HG03521 (cell line): ENCODE data around the gene GFOD1.
A peak's percentile ranks its signal among the peaks of the same experiment; 100 is the strongest.
"Not testable (repeated sequence)": the region's sequence is repeated elsewhere in the genome, so short reads cannot be mapped to it uniquely, and the experiment has no call there.

ENCODE experiments used
- ATAC-seq: cut with Tn5 transposase; IDR thresholded peaks from one replicate; pipeline ENCODE4 v1.9.1; 2021; ENCODE audit warnings: mild to moderate bottlenecking, moderate library complexity; ENCODE audit not compliant: unreplicated experiment

Gene GFOD1

DNA sequence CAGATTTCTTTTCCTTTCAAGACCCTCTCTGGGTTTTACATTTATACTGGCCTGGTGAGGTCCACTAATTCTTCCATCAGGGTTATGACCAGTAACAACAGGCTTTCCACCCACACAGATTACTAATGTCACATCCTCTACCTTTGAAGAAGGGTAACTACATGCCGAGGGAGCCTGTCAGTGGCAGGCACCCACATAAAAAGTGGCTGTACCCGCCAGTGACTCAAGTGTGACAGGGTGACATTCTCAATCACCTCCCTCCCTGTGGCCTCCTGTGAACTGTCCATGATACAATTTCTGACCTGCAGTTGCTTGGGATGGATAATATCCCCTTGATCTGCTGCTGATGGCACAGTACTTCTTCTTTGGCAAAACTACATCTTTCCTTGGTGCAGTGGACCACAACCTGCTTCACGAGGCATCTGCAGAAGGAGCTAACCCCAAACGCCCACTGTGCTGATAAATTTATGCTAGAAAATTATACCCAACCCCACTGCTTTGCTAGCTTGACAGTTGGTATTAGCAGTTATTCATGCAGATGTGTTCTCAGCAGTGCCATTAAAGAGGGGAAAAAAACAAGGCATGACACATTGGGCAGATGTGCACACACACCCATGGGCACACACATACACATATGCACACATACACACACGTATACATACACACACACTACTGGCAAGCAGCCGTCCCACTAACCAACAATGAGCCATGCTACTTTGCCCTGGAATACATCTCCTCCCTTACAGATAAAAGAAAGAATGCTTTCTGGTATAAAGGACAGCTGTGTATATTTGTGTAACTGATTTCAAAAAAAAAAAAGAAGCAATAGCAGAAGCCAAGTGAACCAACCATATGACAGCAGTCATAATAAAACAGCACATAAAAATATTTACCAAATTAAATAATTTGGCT is 20.8 kb downstream of the GFOD1 start:
- ATAC-seq: no peak

DNA sequence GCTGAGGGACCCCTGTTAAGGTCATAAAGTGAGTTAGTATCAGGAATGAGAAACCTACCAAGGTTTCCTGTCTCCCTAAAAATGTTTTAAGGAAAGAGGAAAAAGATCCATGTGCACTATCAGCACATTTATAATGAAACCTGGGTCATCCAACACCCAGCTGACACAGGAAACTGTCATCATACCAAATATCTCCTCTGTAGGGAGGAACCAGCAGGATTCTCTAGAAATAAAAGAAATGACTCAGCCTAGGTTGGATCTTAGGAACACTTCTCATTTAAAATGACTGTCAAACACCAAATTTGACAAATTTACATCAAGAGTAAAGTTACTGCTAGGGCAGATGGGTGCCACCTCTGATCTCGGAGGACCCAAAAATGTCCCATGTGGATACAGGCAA is 21.7 kb downstream of the GFOD1 start:
- no peak for ATAC-seq

DNA sequence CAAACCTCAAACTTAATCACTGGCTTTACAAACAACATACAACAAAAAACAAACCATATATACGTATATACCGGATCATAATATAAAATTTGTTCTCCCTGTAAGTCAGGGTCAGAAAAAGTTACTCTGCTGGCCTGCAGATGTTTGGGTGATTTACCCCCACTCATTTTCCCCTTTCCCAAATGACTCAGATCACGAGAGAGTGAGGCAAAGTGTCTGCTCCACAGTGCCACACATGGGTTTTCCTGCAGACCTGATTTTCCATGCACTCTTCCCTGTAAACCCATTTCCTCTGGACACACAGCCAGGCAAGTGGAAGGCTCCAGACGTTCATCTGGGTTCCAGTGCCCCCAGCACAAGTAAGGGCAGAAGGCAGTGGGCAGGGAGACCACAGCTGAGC is 23.5 kb downstream of the GFOD1 start:
- ATAC-seq: no peak

DNA sequence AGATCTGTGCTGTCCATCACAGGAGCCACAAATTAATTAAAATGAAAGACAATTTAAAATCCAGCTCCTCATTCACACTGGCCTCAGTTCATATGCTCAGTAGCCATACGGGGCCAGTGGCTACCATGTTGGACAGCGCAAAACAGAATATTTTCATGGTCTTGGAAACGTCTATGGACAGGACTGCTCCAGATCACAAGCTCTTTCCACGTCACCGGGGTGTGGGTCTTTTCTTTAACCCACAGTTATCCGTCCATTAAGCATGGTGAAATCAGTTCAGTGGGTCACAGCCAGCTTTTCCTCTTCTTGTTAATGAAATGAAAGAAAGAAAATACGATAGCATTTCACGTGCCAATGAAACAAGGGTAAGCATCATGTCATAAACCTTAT is 24.1 kb downstream of the GFOD1 start:
- ATAC-seq: no peak

DNA sequence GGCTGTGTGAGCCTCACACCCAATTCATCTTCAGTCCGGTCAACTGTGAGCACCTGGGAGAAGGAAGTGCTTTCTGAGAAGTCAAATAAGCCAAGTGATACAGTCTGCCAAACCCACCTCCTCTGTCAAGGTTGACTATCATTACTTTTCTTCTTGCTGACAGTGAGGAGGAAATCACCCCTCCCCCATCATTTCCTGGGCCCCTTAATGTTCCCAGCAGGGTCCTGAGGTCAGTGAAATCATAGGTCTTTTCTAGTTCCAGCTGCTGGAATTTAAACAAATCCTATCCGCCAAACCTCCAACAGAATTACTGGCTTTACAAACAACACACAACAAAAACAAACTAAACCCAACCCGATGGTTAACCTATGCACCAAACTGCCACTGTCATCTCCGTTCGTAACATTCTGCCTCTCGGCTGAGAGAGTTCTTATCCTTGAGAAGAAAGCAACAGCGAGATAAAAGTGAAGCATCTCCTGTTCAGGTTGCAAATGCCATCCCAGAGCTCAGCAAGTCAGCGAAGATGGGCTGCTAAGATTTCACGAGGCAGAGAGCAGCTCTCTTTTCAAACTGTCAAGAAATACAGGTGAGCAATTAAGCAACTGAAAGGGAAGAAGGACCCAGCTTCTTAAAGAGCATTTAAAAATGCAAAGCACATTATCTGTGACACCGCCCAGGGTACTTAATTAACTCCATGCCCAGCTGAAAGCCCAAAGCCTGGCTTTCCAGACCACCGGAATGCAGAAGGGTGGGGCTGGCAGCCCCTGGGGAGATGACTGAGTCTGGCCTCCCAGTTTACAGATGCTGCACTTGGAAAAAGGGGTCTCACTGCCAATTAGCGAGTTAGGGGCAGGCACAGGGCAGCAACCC is 24.7 kb downstream of the GFOD1 start:
- no peak for ATAC-seq

DNA sequence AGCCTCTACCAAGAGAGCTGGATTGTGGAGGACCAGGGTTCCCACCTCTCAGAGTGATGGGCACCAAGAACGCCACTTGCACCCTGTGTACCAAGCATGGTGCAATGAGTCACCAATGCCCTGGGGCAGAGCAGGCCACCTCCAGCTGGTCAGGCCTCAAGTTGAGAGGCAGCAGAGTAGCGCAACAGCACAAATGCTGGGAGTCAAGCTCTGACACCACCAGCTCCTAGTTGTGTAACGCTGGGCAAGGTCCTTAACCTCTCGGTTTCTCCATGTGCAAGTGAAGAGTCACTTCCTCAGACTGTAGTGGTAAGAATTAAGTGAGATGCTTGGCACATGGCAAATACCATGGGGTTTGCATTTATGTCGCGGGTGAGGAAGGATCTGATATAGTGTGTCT is 25.6 kb downstream of the GFOD1 start:
- ATAC-seq: no peak

DNA sequence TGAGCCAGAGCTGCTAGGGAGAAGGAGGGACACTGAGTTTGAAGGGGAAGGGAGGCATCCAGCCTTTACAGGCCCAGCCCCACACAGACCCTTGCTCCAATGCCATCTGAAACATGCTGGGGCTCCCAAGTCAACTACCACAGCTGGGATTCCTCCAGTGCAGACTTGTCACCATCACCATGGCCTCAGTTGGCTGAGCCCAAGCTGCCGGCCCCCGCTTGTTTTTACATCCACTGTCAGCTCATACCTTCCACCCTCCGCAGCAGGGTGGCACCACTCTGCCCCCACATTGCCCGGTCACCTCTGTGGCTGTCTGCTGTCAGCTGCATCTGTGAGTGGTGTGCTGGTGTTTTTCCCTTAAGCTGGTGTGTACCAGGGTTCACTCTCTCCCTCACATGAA is 26.1 kb downstream of the GFOD1 start:
- no peak for ATAC-seq

DNA sequence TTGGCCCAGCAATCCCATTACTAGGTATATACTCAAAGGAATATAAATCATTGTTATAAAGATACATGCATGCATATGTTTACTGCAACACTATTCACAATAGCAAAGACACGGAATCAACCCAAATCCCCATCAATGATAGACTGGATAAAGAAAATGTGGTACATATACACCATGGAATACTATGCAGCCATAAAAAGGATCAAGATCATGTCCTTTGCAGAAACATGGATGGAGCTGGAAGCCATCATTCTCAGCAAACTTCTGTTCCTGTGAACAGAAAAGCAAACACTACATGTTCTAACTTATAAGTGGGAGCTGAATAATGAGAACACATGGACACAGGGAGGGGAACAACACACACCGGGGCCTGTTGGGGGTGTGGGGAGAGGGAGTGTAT is 27.1 kb downstream of the GFOD1 start:
- ATAC-seq: not testable (repeated sequence)

DNA sequence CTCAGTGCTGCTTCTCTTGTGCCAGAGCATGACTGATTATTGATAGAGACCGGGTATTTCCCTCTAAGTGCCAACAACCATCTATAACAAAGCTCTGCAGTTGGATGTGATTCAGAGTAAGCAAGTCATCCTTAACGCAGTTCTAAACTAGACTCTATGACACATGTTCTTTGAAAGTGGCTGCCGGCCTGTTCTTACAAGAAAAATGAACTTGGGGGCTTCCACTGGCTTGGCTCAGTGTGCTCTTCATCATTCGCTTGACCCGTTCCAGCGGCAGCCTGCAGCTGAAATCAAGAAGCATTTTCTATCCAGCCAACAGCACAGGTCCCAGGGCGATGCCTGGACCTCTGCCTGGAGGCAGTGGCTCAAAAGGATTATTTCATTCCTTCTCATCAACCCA is 29.8 kb downstream of the GFOD1 start:
- ATAC-seq: no peak

DNA sequence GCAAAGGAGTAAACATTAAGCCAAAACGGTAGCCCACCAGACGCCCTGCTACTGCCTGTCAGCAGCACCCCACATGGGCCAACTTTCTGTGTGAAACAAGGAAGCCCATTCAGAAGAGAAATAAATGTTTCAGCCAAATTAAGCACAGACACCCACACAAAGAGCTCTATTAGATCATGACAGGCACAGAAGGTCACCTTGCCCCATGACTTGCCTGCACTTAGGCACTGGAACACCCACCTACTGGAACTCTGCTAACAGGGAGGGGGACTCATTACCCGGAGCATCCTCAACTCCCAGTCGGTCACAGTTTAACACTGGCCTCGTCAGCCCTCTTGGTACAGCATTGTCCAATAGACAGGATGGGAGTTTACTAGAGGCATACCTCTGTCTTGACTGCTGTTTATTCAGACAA is 31.8 kb downstream of the GFOD1 start:
- ATAC-seq: no peak

DNA sequence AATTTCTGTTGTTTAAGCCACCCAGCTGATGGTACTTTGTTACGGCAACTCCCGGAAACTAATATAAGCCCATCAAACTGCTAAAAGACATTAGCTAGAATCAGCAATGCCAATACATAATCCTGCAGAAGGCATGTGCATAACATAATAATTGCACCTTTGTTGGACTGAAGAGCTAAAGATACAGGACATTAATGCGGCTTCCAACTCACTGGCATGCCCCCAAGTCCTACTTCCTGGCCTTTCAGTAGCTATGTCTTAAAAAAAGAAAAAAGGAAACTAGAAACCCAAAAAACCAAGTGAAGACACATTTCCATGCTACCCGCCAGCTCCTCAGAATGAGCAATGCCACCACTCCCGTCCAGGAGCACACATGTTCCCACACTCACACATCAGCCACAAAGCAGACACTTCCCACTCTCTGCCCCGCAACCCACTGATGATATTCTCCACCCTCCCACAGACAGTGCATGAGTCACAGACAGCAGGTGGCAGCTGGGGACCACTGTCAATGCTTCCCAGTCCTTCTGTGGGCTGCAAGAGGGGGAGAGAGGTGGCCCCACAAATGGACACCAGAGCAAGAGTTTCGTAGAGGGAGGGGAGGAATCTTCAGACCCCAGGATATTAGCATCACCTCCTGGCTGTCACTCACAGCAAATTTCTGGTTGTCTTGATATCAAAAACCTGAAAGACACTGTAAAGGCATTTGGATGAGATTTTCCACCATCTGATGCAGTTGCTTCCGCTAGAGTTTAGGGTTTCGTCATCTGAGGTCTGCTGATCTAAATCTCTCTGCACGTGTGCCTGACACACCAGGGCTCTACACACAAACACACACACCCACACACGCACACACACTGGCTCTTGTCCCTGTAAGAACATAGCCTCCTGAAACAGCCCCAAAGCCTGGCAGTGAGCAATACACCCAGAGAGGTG is 32.8 kb downstream of the GFOD1 start:
- ATAC-seq: peak; percentile 40

DNA sequence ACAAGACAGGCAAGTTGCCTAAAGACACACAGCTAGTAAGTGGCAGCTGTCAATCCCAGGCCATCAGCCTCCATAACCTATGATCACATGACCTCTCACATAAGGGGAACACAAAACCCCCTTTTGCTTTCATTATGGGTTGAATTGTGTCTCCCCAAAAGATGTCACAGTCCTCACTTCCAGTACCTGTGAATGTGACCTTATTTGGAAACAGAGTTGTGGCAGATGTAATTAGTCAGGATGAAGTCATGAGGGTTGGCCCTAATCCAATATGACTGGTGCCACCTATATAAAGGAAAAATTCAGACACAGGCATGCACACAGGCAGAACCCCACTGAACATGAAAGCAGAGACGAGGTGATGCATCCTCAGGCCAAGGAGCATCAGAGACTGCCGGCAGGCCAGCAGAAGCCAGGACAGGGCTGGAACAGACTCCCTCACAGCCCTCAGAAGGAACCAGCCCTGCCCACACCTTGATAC is 33.6 kb downstream of the GFOD1 start:
- no peak for ATAC-seq

DNA sequence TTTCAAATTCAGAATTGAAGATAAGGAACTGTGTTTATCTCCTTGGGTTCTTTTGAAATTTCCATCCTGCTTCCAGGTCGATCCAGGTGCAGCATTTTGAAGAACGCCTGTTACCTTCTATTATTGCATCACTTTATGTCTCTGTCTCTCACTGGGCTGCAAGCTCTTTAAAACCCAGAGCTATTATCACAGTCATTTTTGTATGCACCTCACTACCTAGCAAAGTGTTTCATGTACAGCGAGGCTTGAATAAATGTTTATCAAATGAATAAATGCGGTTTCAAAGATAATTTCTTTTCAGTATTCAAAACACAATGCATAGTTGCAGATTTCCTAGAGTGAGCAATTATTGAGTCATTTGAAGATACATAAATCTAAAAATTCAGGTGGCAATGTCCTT is 34.2 kb downstream of the GFOD1 start:
- no peak for ATAC-seq

DNA sequence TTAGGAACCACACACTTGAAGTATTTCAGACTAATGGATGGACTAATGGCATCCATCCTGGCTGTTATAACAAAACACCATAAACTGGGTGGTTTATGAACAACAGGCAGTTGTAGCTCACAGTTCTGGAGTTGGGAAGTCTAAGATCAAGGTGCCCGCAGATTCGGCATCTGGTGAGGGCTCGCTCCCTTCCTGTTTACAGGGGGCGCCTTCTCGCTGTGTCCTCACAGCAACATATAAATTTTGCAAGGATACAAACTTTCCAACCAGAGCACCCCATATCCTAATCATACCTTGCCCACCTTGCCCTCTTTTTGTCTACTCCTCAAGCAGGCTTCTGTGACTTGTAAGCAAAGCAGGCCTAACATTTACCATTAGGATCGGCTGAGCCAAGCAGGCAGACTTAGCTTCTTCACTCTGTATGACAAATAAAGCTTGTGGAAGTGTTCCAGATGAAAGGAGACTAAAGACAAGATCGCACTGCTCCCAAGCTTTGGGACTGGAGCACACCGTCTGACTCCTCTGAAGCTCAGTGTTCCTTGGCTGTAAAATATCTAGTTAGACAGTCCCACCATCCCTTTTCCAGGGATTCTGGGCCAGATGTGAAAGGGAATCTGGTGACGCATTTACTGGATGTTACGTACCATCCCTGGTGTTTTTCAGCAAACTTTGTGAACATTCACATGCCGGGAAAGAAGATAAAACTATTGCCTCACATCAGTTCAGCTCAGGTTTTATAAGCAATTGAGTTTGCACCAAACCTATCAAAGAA is 34.9 kb downstream of the GFOD1 start:
- ATAC-seq: no peak

DNA sequence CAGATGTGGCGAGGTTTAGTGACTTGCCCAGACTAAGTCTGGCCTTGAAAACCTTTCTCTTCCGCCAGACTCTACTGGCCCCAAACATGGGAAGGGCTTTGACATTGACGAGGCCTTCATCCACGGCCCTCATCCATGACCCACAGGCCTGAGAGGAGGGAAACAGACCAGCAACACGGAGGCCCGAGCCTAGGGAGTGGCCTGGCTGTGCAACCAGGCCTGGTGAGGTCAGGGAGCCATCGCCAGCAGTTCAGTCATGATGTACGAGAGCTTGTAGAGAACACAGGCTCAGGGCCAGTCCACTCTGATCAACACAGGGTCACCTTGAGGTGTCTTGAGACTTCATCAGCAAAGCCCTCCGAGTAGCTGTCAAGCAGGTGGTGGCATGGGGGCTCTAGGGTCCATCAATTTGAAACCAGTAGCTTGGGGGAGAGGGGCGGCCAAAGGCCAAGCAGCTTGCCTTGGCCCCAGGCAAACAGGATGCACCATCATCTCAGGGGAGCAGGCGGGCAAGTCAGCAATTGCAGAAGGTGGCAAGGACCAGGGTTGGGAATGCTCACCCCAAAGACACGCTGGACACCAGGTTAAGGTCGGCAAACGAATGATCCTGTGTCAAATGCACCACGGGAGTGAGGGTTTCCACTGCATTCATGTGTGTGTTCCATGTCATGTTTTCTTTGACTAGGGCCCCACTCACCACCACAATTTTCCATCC is 36.1 kb downstream of the GFOD1 start:
- ATAC-seq: no peak

DNA sequence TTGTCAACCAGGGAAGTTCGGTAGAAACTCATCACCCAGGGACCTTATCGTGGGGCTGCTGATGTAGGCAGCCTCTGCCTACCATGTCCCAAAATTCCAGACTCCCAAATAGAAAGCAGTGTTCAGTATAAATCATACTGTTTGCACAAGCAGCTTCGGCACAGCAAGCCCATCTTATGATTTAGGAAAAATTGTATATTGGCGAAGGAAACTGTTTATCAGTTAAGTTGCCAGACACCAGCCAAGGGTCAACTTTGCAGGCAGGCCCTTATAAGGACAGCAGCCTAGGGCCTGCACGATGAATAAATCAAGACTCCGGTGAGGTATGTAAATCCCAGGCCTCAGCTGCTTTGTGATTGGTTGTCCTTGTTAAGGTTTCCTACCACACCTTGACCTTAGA is 36.8 kb downstream of the GFOD1 start:
- no peak for ATAC-seq

DNA sequence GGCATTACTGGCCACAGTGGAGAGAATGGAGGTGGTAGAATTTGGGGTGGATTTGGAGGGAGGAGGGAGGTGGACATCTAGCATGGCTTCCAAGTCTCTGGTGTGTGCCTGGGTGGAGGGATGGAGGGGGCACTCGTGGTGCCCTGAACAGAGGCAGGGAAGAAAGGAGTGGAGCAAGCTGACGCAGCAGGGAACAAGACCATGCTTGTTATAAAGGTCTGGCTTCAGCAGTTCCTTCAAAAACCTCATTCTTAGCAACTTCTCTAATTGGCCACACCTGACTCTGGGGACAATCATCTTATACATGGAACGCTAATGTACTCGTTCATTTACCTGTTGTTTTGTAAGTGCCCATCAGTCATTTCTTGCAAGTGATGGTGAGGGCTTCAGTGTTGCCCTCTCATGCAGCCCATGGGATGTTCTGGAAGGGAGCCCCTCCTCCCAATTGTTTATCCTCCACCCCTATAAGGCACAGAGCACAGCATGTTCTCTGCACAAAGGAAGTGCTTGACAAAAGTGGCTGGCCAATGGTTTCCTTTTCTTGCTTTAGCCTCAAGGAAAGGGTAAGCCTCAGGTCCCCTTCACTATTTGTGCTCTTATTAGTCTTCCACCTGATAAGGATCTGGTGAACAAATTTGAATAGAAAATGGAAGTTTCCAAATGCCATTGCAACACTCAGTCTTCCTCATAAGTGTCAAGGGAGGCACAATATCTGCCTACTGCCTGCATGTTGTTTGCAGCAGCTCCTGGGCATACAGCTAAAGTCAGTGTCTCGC is 39.3 kb downstream of the GFOD1 start:
- ATAC-seq: no peak

DNA sequence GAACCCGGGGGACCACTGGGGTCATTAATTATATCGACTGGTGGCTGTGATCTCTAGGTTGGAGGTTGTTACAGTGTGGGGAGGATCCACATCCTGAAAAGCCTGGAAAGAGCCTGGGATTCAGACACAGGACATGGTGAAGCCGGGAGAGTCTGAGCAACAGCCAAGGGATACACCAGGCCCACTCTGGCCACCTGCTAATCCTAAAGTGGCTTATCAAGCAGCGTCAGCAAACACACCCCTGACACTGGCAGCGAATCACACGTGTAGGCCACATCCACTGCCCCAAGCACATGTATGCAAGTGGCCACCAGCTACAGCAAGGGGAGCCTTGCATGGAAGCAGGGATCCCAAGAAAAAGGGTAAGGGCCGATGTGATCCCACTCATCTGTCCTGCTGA is 41.0 kb downstream of the GFOD1 start:
- ATAC-seq: no peak

DNA sequence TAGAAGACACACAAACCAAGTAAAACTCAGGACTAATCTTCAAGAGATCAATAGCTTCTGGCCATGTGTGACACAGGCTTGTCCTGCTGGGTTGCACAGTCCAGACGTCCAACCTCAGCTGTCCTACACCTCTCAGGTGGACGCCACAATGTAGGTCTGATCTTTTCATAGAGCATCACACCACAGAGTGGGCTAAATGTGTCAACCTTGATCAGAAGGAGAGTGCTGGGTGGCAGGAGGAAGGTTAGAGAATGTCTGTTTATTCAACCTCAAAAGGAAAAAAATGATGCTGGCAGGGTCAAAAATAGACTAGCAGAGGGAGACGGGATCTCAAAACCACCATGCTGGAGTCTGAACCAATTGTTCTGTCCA is 41.7 kb downstream of the GFOD1 start:
- ATAC-seq: no peak
